K562 (cell line): ENCODE measurements around the gene PMFBP1. TPM values are rescaled to one million over a fixed set of nuclear protein-coding genes. Genes with fewer than 3 reads are reported as not detected.

Experiments
- ATF1 ChIP-seq, 2 experiments: fragments of 450-650 bp in 1 of 2; IDR thresholded peaks; 2 replicates each; pipeline ENCODE4 v1.6.1; 2016; ENCODE audit warnings: missing compliant biosample characterization in 1 of 2, missing genetic modification characterization in 1 of 2
- DACH1 ChIP-seq: fragments of 450-650 bp; IDR thresholded peaks from 2 replicates; pipeline ENCODE4 v1.6.1; 2018; ENCODE audit not compliant: partially characterized antibody
- FOXJ2 ChIP-seq: fragments of 200-800 bp; sonication (Bioruptor generic); IDR thresholded peaks from 2 replicates; pipeline ENCODE4 v1.6.1; 2016; ENCODE audit warnings: missing genetic modification characterization, missing compliant biosample characterization
- PYGO2 ChIP-seq: fragments of 450-650 bp; IDR thresholded peaks from 2 replicates; pipeline ENCODE4 v1.6.1; 2016; ENCODE audit warnings: mild to moderate bottlenecking, missing genetic modification characterization, moderate library complexity, missing compliant biosample characterization
- RBFOX2 ChIP-seq: fragments of 200-400 bp; formaldehyde crosslinking; IDR thresholded peaks from 2 replicates; pipeline ENCODE4 v1.6.1; 2017; ENCODE audit warnings: low read depth, mild to moderate bottlenecking, low read length, moderate library complexity
- RFX5 ChIP-seq: IDR thresholded peaks from 2 replicates; pipeline ENCODE4 v1.6.1; 2011; ENCODE audit warnings: low read depth, mild to moderate bottlenecking, improper control_type of control experiment, low read length
- SP2 ChIP-seq: IDR thresholded peaks from 2 replicates; pipeline ENCODE4 v1.6.1; 2011; ENCODE audit warnings: mild to moderate bottlenecking, low read depth, low read length, moderate library complexity; ENCODE audit not compliant: poor library complexity, severe bottlenecking; ENCODE audit errors: extremely low read depth
- TBP ChIP-seq: optimal IDR thresholded peaks from 2 replicates; pipeline ENCODE3; 2011; ENCODE audit warnings: low read depth, low read length, improper control_type of control experiment
- THRAP3 ChIP-seq: fragments of 450-650 bp; IDR thresholded peaks from 2 replicates; pipeline ENCODE4 v1.6.1; 2016; ENCODE audit warnings: mild to moderate bottlenecking, inconsistent platforms, borderline replicate concordance
- WHSC1 ChIP-seq: IDR thresholded peaks from one replicate; pipeline ENCODE4 v1.6.1; 2012; ENCODE audit warnings: low read length, control low read depth, inconsistent platforms
- YY1 ChIP-seq, 3 experiments: IDR thresholded peaks; 2 replicates each; pipeline ENCODE4 v1.6.1; 2011; ENCODE audit warnings: low read length in 2 of 3, mild to moderate bottlenecking in 2 of 3, moderate library complexity in 2 of 3, borderline replicate concordance in 1 of 3, control low read depth in 1 of 3, low read depth in 1 of 3; ENCODE audit not compliant: insufficient read depth in 3 of 3, insufficient replicate concordance in 2 of 3, control insufficient read depth in 1 of 3, insufficient read length in 1 of 3; ENCODE audit errors: extremely low read depth in 1 of 3
- ZBTB8A ChIP-seq: fragments of 450-650 bp; IDR thresholded peaks from 2 replicates; pipeline ENCODE4 v1.6.1; 2018; ENCODE audit warnings: mild to moderate bottlenecking, moderate library complexity; ENCODE audit not compliant: partially characterized antibody
- ZNF282 ChIP-seq: sonication (generic); formaldehyde crosslinking; IDR thresholded peaks from 2 replicates; pipeline ENCODE4 v1.8.1; 2023; ENCODE audit warnings: missing genetic modification reagents
- polyA plus RNA-seq, 8 experiments: library from polyadenylated mRNA; depleted of rRNA in 4 of 8; stranded (reverse) in 5 of 8; unstranded in 3 of 8; fragments of >200 nt; fragmentation: Nextera tagmentation in 2 of 8; fragmentation: Illumina TruSeq in 1 of 8; extraction: Ambion mirVana in 2 of 8; extraction: Trizol in 1 of 8; gene quantifications; 2 replicates each; pipeline versions ENCODE4 v1.2.1 to v1.2.3, GENCODE V29; 2011 to 2014; ENCODE audit warnings: inconsistent platforms in 1 of 8, missing spikeins in 1 of 8
- total RNA-seq, 7 experiments: library from RNA; depleted of rRNA in 6 of 7; stranded (reverse); fragments of >200 nt in 6 of 7; fragmentation: Illumina TruSeq in 2 of 7; extraction: Trizol in 2 of 7; gene quantifications; 2 replicates each; pipeline versions ENCODE4 v1.2.1 to v1.2.3, GENCODE V29; 2011 to 2021; ENCODE audit warnings: low replicate concordance in 1 of 7
- TF ChIP-seq, protein P1 (sequence below), 2 experiments: IDR thresholded peaks; 2 replicates each; pipeline ENCODE4 v1.6.1; 2011; ENCODE audit warnings: borderline replicate concordance in 1 of 2, control low read depth in 1 of 2, low read depth in 1 of 2, low read length in 1 of 2, mild to moderate bottlenecking in 1 of 2, mixed read lengths in 1 of 2, moderate library complexity in 1 of 2; ENCODE audit not compliant: insufficient read depth in 1 of 2, insufficient read length in 1 of 2, poor library complexity in 1 of 2, severe bottlenecking in 1 of 2; ENCODE audit errors: extremely low read depth in 1 of 2
- TF ChIP-seq, protein P2 (sequence below), 2 experiments: fragments of 450-650 bp; conservative IDR thresholded peaks; 2 replicates each; pipeline ENCODE4 v1.6.1; 2017; ENCODE audit warnings: mild to moderate bottlenecking in 2 of 2, moderate library complexity in 2 of 2
- TF ChIP-seq, protein P3 (sequence below), 2 experiments: fragments of 450-650 bp in 1 of 2; sonication (generic) in 1 of 2; formaldehyde crosslinking in 1 of 2; IDR thresholded peaks in 1 of 2; conservative IDR thresholded peaks in 1 of 2; 2 replicates each; pipeline versions ENCODE4 v1.6.1 to v1.8.1; 2016 to 2023; ENCODE audit warnings: mild to moderate bottlenecking in 2 of 2, moderate library complexity in 2 of 2, inconsistent platforms in 1 of 2, missing genetic modification reagents in 1 of 2
- TF ChIP-seq, protein P4 (sequence below): sonication (generic); formaldehyde crosslinking; IDR thresholded peaks from 2 replicates; pipeline ENCODE4 v1.8.1; 2022; ENCODE audit warnings: missing genetic modification reagents

Gene PMFBP1
- total and polyA plus RNA-seq, 9 of the 15 experiments (the other 6 are each of a cell fraction or from before 2014, with no cell fraction given), result 0.13 to 0.91 (median 0.47) TPM

DNA sequence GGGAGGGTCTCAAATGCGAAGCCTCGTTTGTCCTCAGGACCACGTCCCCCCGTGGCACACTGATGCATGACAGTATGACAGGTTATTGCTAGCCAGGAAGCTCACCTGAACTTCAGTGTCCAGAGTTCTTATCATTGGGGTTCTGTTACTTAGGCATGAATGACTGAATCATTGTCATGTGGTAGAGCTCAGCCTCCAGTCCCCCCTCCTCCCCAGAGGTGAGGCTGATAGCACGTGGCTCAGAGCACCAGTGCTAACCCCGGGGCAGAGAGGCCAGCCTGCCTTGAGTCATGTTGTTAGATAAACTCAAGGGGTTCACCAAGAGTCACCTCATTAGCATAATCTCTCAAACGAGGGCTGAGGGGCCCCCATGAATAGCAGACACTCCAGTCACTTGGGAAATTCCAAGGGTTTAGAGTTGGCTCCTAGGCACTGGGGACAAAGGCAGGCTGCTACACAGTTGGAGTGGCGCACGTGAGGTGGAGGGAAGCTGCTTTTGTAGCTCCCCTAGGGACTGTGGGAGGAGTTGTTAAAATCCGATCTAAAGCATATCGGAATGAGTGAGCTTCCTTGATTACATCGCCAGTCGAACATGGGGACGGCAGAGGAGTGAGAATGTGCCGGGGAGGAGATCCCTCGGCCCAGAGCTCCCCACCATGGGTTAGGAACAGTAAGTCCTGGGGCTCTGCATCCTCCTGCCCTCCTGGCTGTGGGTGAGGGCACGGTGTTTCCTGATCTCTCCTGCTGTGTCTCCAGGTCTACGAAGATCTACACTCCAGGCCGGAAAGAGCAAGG lies 60.1 kb downstream of the PMFBP1 start (continued):
- TF ChIP-seq RFX5 (no peak), ATF1 (CRISPR knock-in tag; IDR thresholded peaks at IDR 0.05) (no peak), ATF1 (tag; IDR thresholded peaks at IDR 0.05) (no peak), SP2 (no peak), ZBTB8A (no peak), DACH1 (no peak), FOXJ2 (tag) (0 out of 2 replicates have a peak, but pooled peaks have one; percentile 32), YY1 (IDR thresholded peaks at IDR 0.05; ENCODE audit: borderline replicate concordance in 1 of 3, control insufficient read depth in 1 of 3, extremely low read depth in 1 of 3, insufficient read depth in 3 of 3, insufficient read length in 1 of 3, insufficient replicate concordance in 2 of 3, low read depth in 1 of 3, low read length in 2 of 3) (no peak), ZNF282 (CRISPR knock-in tag) (no peak), TBP (no peak), WHSC1 (no peak), THRAP3 (no peak), RBFOX2 (no peak), PYGO2 (tag) (no peak)
- TF ChIP-seq, protein P1, sequence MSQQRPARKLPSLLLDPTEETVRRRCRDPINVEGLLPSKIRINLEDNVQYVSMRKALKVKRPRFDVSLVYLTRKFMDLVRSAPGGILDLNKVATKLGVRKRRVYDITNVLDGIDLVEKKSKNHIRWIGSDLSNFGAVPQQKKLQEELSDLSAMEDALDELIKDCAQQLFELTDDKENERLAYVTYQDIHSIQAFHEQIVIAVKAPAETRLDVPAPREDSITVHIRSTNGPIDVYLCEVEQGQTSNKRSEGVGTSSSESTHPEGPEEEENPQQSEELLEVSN (IDR thresholded peaks at IDR 0.05; ENCODE audit: borderline replicate concordance in 1 of 2, extremely low read depth in 1 of 2, insufficient read depth in 1 of 2, insufficient read length in 1 of 2, low read depth in 1 of 2, low read length in 1 of 2, poor library complexity in 1 of 2, severe bottlenecking in 1 of 2), result peak in 1 of 2 experiments; percentile 42
- TF ChIP-seq, protein P2, sequence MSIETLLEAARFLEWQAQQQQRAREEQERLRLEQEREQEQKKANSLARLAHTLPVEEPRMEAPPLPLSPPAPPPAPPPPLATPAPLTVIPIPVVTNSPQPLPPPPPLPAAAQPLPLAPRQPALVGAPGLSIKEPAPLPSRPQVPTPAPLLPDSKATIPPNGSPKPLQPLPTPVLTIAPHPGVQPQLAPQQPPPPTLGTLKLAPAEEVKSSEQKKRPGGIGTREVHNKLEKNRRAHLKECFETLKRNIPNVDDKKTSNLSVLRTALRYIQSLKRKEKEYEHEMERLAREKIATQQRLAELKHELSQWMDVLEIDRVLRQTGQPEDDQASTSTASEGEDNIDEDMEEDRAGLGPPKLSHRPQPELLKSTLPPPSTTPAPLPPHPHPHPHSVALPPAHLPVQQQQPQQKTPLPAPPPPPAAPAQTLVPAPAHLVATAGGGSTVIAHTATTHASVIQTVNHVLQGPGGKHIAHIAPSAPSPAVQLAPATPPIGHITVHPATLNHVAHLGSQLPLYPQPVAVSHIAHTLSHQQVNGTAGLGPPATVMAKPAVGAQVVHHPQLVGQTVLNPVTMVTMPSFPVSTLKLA (conservative IDR thresholded peaks at IDR 0.05), result peak in 1 of 2 experiments; percentile 44; a peak in 2 of 4 replicates
- TF ChIP-seq, protein P3, sequence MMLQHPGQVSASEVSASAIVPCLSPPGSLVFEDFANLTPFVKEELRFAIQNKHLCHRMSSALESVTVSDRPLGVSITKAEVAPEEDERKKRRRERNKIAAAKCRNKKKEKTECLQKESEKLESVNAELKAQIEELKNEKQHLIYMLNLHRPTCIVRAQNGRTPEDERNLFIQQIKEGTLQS (IDR thresholded peaks at IDR 0.05), result no peak
- TF ChIP-seq, protein P3 (CRISPR knock-in tag; conservative IDR thresholded peaks at IDR 0.05), result no peak
- TF ChIP-seq, protein P4, sequence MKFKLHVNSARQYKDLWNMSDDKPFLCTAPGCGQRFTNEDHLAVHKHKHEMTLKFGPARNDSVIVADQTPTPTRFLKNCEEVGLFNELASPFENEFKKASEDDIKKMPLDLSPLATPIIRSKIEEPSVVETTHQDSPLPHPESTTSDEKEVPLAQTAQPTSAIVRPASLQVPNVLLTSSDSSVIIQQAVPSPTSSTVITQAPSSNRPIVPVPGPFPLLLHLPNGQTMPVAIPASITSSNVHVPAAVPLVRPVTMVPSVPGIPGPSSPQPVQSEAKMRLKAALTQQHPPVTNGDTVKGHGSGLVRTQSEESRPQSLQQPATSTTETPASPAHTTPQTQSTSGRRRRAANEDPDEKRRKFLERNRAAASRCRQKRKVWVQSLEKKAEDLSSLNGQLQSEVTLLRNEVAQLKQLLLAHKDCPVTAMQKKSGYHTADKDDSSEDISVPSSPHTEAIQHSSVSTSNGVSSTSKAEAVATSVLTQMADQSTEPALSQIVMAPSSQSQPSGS, result no peak
